NCI-H748 (cell line): ENCODE data around the gene MEGF11.

Experiments
- DNase-seq: peaks from one replicate; lab custom pipeline; 2025; ENCODE audit not compliant: unreplicated experiment; lab: John Stamatoyannopoulos, UW

The MEGF11 gene

DNA sequence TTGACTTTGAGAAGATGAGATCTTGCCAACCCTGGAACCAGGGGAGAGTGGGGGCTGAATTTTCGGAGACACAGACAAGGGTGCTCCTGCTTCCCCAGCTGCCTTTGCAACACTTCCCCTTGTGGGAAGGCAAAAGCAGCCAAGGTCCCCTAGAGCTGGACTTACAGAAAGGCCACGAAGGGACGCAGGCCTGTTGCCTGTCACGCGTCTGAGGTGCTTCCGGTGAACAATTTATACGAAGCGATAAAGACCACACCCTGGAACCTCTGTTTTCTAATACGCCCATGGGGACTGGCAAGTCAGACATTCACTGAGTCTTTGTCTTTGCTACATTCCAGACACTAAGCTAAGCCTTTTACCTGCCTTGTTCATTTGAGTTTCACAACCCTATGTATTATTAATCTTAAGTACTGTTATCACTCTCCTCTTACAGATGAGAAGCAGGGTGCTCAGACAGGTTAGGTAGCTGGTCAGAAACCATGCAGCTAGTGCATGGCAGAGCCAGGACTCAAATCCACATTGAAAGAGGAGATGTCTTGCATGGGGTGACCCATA is 13.2 kb downstream of the MEGF11 start:
- DNase-seq, result no peak

DNA sequence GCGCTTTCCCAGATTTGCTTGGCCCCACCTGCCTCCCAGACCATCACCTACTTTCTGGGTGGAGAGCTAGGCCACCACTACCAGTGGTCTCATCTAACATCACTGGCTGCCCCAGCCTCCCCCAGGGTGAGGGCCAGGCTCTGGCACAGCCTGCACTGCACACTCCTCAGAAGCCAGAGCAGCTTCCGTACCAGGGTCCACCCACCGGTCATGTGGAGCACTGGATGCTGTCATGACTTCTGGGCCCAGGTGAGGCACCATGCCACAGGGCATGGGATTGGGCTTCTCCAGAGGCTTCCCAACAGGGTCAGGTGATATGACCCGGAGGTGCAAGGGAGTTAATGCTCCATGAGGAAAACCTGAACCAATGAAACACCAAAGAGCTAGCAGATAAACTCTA is 14.0 kb downstream of the MEGF11 start:
- no peak for DNase-seq

DNA sequence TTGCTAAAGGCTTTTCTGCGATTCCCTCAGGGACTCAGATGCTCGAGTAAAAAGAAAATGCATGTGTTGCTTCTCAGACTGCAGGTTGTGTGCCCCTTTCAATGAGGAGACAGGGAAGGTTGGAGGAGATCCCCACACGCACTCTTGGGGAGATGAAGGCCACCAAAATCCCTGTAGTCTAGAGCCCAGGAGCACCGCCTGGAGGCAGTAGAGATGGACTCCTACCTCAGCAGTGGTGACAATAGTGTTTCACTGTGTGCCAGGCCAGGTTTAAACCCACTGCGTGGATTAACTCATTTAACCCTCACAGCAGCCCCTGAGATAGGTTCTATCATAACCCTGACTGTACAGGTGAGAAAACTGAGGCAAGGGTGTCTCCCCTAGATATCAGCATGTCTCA is 15.2 kb downstream of the MEGF11 start:
- no peak for DNase-seq

- no peak for DNase-seq
Measured at GRCh38 chr15:66237513-66238235, 15.9 kb downstream of the MEGF11 start.

DNA sequence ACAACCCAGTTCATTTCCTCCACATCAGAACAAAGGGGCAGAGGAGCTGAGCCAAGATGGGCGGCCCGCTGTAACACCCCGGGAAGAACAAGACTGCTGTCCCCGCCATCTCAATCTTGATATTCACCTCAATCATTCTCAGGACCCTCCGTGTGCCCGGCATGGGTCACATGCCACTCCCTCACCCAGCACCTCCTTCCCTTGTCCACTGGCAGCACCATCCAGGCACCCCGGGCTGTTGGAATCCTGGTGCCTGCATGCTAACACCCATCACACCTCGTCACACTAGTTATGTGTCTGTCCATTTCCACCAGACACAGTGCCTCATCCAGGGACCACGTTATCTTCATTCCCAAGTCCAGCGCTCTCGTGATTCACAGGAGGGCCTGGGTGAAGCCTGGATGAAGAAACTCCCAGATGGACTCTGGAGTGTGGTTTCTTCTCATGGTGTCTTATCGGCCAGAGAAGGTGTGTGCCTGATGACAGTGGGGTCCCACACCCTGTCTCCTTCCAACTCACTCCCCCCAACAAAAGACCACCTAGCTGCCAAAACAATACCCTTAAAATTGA is 16.7 kb downstream of the MEGF11 start:
- no peak for DNase-seq

DNA sequence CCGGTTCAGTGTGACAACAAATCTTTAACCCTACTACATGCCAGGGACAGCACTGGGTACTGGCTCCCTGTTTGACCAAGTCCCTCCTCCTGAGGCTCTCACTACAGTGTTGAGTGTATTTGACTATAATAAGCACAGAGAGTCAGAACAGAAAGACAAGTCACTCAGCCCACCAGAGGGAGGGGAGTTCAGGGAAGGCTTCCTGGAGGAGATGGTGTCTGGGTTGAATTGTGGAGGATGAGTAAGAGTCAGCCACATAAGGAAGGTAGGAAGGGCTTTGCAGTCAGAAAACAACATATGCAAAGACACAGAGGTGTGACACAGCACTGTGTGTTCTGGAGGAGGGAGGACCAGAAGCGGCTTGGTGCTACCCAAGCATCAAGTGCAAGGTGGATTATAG is 17.7 kb downstream of the MEGF11 start:
- DNase-seq, result no peak

- DNase-seq, result no peak
Measured at GRCh38 chr15:66234798-66235197, 18.8 kb downstream of the MEGF11 start.

DNA sequence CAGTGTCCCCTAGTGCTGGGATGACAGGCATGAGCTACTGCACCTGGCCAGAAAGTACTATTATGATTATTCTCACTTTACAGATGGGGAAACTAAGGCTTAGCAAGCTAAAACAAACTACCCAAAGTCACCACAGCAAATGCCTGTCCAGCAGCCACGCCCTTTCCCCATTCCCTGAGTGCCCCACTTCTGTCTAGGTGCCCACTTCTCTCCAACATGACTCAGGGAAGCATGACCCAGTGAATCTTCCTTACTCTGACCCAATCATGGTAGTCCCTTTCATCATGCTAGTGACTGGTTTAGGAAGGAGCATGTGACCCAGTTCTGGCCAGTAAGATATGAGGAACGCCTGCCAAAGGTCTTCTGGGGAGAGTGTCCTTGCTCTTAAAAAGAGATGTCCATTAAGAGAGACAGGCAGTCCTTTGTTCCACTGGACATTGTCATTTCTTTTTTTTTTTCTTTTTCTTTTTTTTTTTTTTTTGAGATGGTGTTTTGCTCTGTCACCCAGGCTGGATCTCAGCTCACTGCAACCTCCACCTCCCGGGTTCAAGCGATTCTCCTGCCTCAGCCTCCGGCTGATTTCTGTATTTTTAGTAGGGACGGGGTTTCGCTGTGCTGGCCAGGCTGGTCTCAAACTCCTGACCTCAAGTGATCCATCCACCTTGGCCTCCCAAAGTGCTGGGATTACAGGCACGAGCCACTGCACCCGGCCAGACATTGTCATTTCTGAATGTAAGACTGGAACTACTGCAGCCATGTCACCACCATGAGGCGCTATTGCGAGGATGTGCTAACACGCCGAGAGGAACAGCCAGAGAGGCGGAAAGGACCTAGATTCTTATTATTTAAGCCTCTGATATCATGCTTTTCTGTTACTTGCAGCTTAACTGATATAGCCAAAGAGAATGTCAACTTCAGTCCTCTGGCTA is 19.8 kb downstream of the MEGF11 start:
- DNase-seq, result no peak

GRCh38 chr15:66232267-66232625 is 21.3 kb downstream of the MEGF11 start:
- DNase-seq, result no peak

DNA sequence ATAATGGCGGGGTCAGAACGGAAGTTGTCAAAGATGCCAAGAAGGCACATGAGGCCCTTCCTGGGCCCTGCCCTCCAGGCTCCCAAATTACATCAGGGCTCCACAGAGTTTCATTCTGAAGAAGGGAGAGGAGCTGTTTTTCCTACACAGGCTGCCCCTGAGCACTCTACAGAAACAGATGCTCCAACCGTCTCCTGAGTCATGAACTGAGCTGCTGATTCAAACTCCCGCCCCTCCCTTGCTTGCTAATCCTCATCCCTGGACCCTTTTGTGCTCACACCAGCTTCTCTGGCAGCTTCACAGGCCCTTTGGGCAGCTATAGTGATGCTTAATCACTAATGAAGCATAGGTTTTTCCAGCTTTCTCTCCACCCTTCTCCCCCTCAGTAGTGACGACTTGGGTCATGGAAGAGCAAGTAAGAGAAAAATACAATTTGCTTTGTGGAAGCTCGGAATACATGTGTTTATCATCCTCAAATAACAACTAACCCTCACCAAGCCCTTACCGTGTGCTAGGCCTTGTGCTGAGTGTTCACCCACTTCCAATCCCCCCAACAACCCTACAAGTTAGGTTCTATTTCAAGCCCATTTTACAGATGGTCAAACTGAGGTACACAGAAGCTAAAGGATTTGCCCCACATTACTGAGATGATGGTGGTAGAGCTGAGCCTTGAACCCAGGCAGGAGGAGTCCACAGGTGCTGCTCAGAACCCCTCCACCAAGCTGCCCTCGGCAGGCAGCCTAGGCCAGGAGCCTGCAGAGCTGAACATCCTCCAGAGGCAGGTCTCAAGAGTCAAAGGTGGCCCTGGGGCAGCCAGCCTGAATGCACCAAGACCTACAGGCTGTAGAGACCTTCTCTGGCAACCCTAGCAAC is 21.9 kb downstream of the MEGF11 start:
- no peak for DNase-seq

DNA sequence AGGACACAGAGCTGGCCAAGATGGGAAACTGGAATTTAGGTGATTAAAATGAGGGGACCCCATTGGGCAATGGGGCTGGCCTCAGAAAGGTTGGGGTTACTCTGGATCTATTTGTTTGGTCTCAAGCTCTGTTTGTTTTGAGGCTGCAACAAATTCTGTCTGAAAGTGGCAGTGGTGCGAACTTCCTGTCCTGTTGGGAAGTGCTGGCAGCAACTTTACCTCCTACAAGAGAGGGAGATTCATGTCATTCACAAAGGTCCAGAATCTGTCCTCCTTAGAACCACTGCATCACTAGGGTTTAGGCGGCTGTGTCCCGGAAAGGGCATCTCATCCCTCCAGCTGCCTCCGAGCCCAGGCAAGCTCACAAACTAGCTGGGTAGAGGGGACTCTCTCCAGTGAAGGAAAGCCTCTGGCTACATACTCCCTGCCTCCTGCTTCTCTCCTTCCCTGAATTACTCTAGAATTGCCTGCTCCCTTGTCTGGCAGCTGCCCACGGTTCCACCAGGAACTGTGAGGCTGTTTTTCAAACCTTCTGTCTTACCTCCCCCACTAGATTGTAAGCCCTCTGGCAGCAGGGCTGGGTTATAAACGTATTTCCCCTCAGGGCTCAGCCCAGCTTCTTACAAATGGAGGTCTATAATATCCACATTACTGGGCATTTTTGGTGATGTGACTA is 23.6 kb downstream of the MEGF11 start:
- DNase-seq, result no peak

DNA sequence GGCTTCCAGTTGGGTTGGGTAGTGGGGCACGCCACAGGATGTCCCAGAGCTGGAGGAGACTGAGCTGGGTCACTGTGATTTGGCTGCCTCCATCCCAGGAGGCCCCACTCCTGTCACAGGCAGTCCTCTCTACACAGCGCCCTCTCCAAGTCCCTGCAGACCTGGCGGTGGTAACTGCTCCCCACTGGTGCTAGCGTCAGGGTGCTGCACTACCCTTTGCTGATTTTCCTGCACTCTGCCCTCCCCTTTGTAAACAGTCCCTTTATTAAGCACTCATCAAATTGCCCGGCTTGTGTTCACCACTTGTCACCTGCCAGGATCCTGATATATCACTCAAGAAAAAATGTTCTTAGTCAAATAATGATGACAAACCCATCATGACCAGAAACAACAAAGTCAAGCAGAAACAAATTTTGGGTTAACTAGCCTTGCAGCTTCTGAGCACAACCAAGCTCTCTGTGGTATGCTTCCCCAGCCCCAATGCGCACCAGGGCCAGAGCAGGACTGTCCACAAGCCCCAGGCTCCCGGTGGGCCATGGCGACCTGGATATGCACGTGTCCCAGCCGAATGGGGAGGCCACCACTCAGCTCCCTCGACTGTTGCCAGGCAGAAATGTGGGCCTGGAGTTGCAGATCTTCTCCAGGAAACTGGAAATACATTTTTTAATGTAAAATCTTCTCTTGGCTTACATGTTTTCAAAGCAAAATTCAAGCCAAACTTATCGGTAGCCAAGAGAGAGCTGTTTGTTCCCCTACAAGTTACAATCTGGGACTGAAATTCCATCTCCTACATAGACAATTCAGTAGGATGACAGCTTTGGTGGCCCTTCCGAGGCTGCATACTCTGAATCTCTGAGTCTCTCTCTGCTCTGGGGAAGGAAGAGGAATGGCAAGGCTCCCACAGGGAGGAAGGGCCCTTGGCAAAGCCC is 24.5 kb downstream of the MEGF11 start:
- peak; percentile 6 for DNase-seq

- no peak for DNase-seq
Measured at GRCh38 chr15:66226736-66227135, 26.8 kb downstream of the MEGF11 start.

- no peak for DNase-seq
Measured at GRCh38 chr15:66225656-66226274, 27.8 kb downstream of the MEGF11 start.

DNA sequence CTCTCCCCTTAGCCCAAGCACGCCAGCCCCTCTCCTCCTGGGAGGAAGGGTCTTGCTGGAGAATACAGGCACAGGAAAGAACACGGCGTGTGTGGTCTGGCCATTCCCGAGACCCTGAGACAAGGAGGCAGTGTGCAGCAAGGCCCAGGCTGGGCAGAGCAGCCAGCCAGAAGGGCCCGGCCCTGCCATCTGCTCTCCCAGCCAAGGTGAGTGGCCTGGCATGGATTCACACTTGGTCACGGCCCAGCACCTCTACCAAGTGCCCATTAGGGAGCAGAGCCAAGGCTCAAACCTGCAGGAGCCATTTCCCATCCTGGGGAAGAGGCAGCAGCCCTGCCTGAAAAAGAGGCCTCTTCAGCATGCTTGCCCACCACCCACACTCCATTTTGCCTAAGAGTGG is 28.6 kb downstream of the MEGF11 start:
- DNase-seq, result no peak

DNA sequence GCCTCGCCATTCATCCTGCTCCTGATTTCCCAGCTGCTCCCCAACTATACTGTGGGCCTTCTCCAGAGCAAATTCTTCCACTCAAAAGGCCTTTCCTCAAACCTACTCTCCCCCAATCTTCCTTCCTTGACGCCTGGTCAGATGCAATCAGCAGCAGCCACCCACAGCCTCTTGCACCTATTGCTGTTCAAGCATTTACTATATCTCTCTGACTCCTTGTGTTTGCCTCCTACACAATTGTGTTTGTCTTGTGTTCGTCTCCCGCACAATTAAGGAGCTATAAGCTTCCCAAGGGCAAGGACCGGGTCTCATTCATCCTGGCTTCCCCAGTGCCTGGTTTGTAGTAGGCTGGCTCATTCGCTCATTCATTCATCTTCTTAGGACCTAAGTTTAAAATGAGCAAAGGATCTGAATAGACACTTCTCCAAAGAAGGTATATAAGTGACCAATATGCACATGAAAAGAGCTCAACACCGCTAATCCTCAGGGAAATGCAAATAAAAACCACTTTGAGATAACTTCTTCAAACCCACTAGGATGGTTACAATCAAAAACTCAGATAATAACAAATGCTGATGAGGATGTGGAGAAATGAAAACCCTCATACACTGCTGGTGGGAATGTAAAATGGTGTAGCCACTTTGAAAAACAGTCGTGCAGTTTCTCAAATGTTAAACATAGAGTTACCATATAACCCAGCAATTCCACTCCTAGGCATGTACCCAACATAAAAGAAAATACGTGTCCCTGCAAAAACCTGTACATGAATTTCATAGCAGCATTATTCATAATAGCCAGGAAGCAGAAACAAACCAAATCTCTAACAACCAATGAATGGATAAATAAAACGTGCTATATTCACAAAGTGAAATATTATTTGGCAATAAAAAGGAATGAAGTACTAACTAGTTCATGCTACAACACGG is 31.0 kb downstream of the MEGF11 start:
- no peak for DNase-seq

DNA sequence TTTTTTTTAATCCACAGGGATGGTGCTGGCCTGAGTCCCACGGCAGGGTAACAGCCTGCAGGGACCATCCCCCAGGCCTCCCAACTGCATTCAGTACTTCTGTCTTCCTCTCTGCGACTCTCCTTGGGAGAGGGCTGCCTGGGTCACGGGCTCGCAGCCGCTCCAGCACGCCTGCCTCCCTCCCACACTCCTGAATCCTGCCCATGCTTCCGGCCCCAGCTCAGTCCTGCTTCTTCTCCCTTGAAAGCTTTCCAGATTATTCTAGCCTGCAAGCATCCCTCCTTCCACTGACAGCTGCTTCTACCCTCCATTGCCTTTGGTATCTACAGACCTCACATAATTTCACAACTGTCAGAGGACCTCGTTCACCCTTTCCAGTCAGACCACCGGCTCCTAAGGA is 32.4 kb downstream of the MEGF11 start:
- no peak for DNase-seq

DNA sequence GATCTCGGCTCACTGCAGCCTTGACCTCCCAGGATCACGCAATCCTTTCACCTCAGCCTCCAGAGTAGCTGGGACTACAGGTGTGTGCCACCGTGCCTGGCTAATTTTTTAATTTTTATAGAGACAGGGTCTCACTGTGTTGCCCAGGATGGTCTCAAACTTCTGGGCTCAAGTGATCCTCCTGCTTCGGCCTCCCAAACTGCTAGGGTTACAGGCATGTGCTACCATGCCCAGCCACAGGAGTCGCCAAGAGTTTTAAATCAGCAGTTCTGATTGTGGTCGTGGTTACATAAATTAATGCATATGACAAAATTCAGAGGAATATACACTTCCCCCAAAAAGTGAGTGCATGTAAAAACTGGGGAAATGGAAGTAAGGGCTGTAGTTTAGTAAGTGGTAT is 32.9 kb downstream of the MEGF11 start:
- no peak for DNase-seq
